Astrocyte (in vitro differentiated cells and primary cell): ENCODE data around the gene SAE1.

Source experiments
- CTCF ChIP-seq: IDR thresholded peaks from 2 replicates; pipeline ENCODE4 v1.5.1; 2011; ENCODE audit warnings: low read depth, mild to moderate bottlenecking, inconsistent platforms, low read length, moderate library complexity; ENCODE audit not compliant: insufficient read depth
- EZH2 ChIP-seq: IDR thresholded peaks from 2 replicates; pipeline ENCODE4 v1.6.1; 2012; ENCODE audit warnings: mild to moderate bottlenecking, low read length, inconsistent platforms; ENCODE audit not compliant: insufficient read depth

- TF ChIP-seq CTCF (no peak), EZH2 (no peak)
Observed at GRCh38 chr19:47097396-47098201, 33.0 kb upstream of the SAE1 start.
